Esophagus squamous epithelium (tissue), 4 donors: ENCODE measurements around the gene OR51G1.

ENCODE experiments used
- CTCF ChIP-seq, 6 experiments: fragments of 450-650 bp in 4 of 6; fragments of 200-600 bp in 2 of 6; sonication (generic) in 2 of 6; IDR thresholded peaks; one replicate each; pipeline ENCODE4 v1.5.1; 2016 to 2019; ENCODE audit warnings: antibody characterized with exemption in 6 of 6, mild to moderate bottlenecking in 4 of 6, moderate library complexity in 4 of 6
- POLR2A ChIP-seq, 4 donors: fragments of 450-650 bp; IDR thresholded peaks; one replicate each; pipeline ENCODE4 v1.6.1; 2017; ENCODE audit warnings: antibody characterized with exemption in 4 of 4, mild to moderate bottlenecking in 4 of 4, moderate library complexity in 3 of 4

- no peak for TF ChIP-seq CTCF (IDR thresholded peaks at IDR 0.05)
- TF ChIP-seq POLR2A (IDR thresholded peaks at IDR 0.05) = no peak
These were observed 4.9 kb downstream of the OR51G1 start, which contains the start of gene OR51G2 for GRCh38 chr11:4919250-4919649.
